ENCODE data around the gene BICD1.

Gene BICD1

GRCh38 chr12:32292151-32292550, 185.5 kb downstream of the BICD1 start:
- TF ChIP-seq, protein P1, sequence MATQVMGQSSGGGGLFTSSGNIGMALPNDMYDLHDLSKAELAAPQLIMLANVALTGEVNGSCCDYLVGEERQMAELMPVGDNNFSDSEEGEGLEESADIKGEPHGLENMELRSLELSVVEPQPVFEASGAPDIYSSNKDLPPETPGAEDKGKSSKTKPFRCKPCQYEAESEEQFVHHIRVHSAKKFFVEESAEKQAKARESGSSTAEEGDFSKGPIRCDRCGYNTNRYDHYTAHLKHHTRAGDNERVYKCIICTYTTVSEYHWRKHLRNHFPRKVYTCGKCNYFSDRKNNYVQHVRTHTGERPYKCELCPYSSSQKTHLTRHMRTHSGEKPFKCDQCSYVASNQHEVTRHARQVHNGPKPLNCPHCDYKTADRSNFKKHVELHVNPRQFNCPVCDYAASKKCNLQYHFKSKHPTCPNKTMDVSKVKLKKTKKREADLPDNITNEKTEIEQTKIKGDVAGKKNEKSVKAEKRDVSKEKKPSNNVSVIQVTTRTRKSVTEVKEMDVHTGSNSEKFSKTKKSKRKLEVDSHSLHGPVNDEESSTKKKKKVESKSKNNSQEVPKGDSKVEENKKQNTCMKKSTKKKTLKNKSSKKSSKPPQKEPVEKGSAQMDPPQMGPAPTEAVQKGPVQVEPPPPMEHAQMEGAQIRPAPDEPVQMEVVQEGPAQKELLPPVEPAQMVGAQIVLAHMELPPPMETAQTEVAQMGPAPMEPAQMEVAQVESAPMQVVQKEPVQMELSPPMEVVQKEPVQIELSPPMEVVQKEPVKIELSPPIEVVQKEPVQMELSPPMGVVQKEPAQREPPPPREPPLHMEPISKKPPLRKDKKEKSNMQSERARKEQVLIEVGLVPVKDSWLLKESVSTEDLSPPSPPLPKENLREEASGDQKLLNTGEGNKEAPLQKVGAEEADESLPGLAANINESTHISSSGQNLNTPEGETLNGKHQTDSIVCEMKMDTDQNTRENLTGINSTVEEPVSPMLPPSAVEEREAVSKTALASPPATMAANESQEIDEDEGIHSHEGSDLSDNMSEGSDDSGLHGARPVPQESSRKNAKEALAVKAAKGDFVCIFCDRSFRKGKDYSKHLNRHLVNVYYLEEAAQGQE (IDR thresholded peaks at IDR 0.05; ENCODE audit: insufficient replicate concordance, low read depth): no peak
- no peak for TF ChIP-seq CTCF (IDR thresholded peaks at IDR 0.05; ENCODE audit: insufficient read depth, low read length)
- TF ChIP-seq POLR2AphosphoS5 (IDR thresholded peaks at IDR 0.05; ENCODE audit: low read depth): no peak
- no peak for TF ChIP-seq SPI1 (IDR thresholded peaks at IDR 0.05; ENCODE audit: borderline replicate concordance, low read depth)
- no peak for TF ChIP-seq GABPA (IDR thresholded peaks at IDR 0.05; ENCODE audit: low read depth)
- Histone ChIP-seq H3K27ac (replicated peaks) (no peak overlapping the region), H3K4me3 (replicated peaks; ENCODE audit: insufficient read depth, low read length) (no peak overlapping the region), H3K27me3 (ENCODE audit: insufficient read depth, poor library complexity, severe bottlenecking) (no peaks in the 10 kb centered on the region)
- peak in 1 of 2 experiments; percentile 7 for DNase-seq (ENCODE audit: low read depth in 1 of 2, low spot score in 1 of 2)

GRCh38 chr12:32293808-32294419, 187.3 kb downstream of the BICD1 start:
- DNase-seq (ENCODE audit: low read depth in 1 of 2, low spot score in 1 of 2): no peak
- TF ChIP-seq, protein P1 (IDR thresholded peaks at IDR 0.05; ENCODE audit: insufficient replicate concordance, low read depth): no peak
- no peak for TF ChIP-seq POLR2AphosphoS5 (IDR thresholded peaks at IDR 0.05; ENCODE audit: low read depth)
- TF ChIP-seq GABPA (IDR thresholded peaks at IDR 0.05; ENCODE audit: low read depth): no peak
- TF ChIP-seq CTCF (IDR thresholded peaks at IDR 0.05; ENCODE audit: insufficient read depth, low read length): no peak
- TF ChIP-seq SPI1 (IDR thresholded peaks at IDR 0.05; ENCODE audit: borderline replicate concordance, low read depth): no peak
- Histone ChIP-seq H3K27ac (replicated peaks) (no peak overlapping the region), H3K4me3 (replicated peaks; ENCODE audit: insufficient read depth, low read length) (no peak overlapping the region), H3K27me3 (ENCODE audit: insufficient read depth, poor library complexity, severe bottlenecking) (no peaks in the 10 kb centered on the region)

DNA sequence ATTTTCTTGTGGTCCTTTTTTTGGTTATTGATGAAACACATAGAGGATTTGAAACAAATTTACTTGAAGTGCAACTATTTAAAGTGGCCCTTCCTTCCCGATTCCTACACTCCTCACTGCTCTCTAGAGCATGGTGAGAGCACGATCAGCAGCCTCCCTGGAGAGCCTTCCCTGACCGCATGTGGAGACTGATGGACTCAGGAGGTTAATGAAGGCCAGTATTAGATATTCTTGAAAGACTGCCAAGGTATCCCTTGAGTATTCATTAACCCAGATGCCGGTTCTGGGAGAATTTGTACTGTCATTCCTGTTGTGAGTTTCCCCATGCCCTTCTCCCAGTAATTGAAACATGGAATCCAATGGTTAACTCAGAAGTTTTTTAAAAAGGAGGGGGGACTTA, 189.9 kb downstream of the BICD1 start:
- no peak for TF ChIP-seq SPI1 (IDR thresholded peaks at IDR 0.05; ENCODE audit: borderline replicate concordance, low read depth)
- no peak for TF ChIP-seq GABPA (IDR thresholded peaks at IDR 0.05; ENCODE audit: low read depth)
- TF ChIP-seq, protein P1 (IDR thresholded peaks at IDR 0.05; ENCODE audit: insufficient replicate concordance, low read depth): no peak
- TF ChIP-seq CTCF (IDR thresholded peaks at IDR 0.05; ENCODE audit: insufficient read depth, low read length): no peak
- TF ChIP-seq POLR2AphosphoS5 (IDR thresholded peaks at IDR 0.05; ENCODE audit: low read depth): no peak
- no peak for DNase-seq (ENCODE audit: low read depth in 1 of 2, low spot score in 1 of 2)
- Histone ChIP-seq H3K27me3 (ENCODE audit: insufficient read depth, poor library complexity, severe bottlenecking) (no peaks in the 10 kb centered on the region), H3K4me3 (replicated peaks; ENCODE audit: insufficient read depth, low read length) (no peak overlapping the region), H3K27ac (replicated peaks) (no peak overlapping the region)

All from HL-60 (cell line).